GM13977 (cell line): ENCODE data around the gene KCTD1.
A peak's percentile ranks its signal among the peaks of the same experiment; 100 is the strongest.

ENCODE experiments used
- DNase-seq: peaks from one replicate; pipeline ENCODE4 v3.0.0; 2012; ENCODE audit warnings: low spot score
- CTCF ChIP-seq: IDR thresholded peaks from 2 replicates; pipeline ENCODE4 v1.5.1; 2012; ENCODE audit warnings: mild to moderate bottlenecking, control low read depth; ENCODE audit not compliant: insufficient read depth; ENCODE audit errors: extremely low read depth, missing control alignments
- in situ Hi-C: fragments of 300-500 bp; cut with MboI; formaldehyde crosslinking; loops from one replicate; pipeline ENCODE4 v1.12.0; 2022; ENCODE audit warnings: low sequenced_read_pairs, low pct_unique_long_range_greater_than_20kb, mixed read lengths, inconsistent platforms; ENCODE audit not compliant: unreplicated experiment

The KCTD1 gene

GRCh38 chr18:26409091-26409490 lies 139.3 kb downstream of the KCTD1 start:
- no peak for TF ChIP-seq CTCF
- no peak for DNase-seq
- in situ Hi-C loops, result loop anchor here (10.0 kb wide), 1 partner anchor 236 kb away; no protein-coding TSS in a partner anchor

DNA sequence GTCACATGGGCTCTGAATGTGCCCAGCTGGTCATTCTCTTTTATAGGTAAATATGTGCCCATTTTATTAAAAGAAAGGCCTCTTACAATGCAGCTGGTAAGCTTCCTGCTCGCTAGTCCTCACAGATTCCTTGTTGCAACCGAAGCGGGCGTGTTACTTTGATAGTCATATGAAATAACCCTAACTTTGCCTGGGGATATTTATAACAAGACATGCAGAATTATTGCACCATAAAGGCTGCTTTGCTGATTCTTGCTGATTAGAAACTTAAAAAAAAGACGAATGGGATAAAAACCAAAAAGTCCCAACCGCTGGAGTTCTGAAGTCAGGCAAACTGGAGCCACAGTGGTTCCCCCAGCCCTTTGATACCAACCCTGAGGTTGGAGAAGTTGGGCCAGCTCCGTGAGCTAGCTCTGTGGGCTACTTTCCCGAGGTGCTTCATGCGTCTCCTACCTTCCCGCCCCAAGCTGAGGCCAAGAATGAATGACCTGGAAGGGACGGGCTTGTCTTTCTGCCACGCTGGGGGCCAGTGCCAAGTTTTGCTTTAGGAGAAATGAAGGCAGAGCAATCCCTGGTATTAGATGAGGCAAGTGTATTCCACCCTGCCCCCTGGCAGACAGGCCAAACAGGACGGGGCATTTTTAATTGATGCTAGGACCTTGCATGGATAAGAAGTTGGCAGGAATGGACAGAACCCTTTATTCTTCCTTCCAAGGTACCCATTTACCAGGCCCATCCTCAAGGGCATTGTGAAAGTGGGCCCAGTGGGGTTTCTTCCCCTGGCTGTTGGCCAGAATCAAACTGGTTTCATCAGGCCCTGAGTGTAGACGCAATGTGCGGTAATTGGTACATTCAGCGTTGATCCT lies 140.4 kb downstream of the KCTD1 start:
- DNase-seq, result no peak
- in situ Hi-C loops, result loop anchor here (10.0 kb wide), 1 partner anchor 237 kb away; no protein-coding TSS in a partner anchor
- TF ChIP-seq CTCF, result no peak

GRCh38 chr18:26406854-26407517 lies 141.4 kb downstream of the KCTD1 start:
- TF ChIP-seq CTCF, result no peak
- in situ Hi-C loops, result loop anchor here (10.0 kb wide), 1 partner anchor 238 kb away; no protein-coding TSS in a partner anchor

GRCh38 chr18:26406324-26406723 lies 142.0 kb downstream of the KCTD1 start:
- DNase-seq, result no peak
- in situ Hi-C loops, result loop anchor here (10.0 kb wide), 1 partner anchor 238 kb away; no protein-coding TSS in a partner anchor

More at GRCh38 chr18:26406854-26407517, 141.4 kb downstream of the KCTD1 start:
- no peak for DNase-seq

DNA sequence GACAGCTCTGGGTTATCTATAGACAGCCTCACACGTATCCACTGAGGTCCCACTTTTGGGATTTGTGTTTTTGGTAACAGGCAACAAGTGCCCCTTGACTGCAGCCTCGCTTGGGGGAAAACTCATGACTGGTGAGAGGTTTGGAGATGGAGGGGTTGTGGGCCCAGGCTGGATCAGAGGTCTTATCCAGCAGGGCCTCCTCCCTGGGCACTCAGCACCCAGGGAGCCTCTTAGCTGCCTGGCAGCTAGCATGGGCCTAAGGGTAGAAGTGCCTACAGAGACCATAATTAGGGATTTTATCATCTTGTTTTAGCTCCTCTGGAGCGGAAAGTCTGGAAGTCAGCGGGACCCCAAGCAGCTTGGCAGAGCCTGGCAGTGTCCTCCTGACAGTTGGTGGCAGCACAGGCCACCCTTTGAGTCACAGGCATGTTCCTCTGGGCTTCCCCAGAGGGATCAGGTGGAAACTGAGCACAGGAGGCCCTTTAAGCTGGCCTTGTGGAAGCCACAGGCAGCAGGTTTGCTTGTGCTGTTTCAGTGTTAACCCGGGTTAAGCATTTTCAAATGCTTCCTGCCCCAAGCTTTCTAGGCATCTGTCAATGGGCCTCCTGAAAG lies 143.1 kb downstream of the KCTD1 start:
- DNase-seq, result peak; percentile 70
- TF ChIP-seq CTCF, result peak; percentile 91
- in situ Hi-C loops, result loop anchor here (10.0 kb wide), 1 partner anchor 240 kb away; no protein-coding TSS in a partner anchor

More at GRCh38 chr18:26406324-26406723, 142.0 kb downstream of the KCTD1 start:
- TF ChIP-seq CTCF, result no peak
